ENCODE data around the gene NEU4. TPM values are rescaled to one million over a fixed set of nuclear protein-coding genes. Genes with fewer than 3 reads are reported as not detected.
A peak's percentile ranks its signal among the peaks of the same experiment; 100 is the strongest.

The NEU4 gene
- total RNA-seq, 1 experiment from 2014 or later = 10.0 TPM

GRCh38 chr2:241849616-241850543, 40.9 kb downstream of the NEU4 start:
- intact Hi-C loops (cut with micrococcal nuclease; ENCODE audit: unreplicated experiment) = no loop called here
- no peak for DNase-seq (ENCODE audit: low read depth, low spot score)
- Histone ChIP-seq H3K4me3 (ENCODE audit: low read depth in 2 of 2, low read length in 2 of 2) (no peak overlapping the region), H3K36me3 (ENCODE audit: control insufficient read depth, insufficient read depth, low read length) (no peaks in the 10 kb centered on the region), H3K27ac (ENCODE audit: low read length) (no peak overlapping the region), H3K9me3 (ENCODE audit: control insufficient read depth, insufficient read depth, low read depth, low read length) (no peaks in the 10 kb centered on the region), H3K4me1 (ENCODE audit: control insufficient read depth, insufficient read depth, low read length) (0 out of 2 replicates have a peak, but pooled peaks cover 3% of the 10 kb centered on the region), H3K27me3 (ENCODE audit: control insufficient read depth, insufficient read depth, low read length) (no peaks in the 10 kb centered on the region)
- BruUV-seq (replicated peaks) = no TSS peak
- in situ Hi-C loops (cut with HindIII; ENCODE audit: low pct_unique_long_range_greater_than_20kb, low sequenced_read_pairs) = no loop called here
- peak; percentile 23; the same call in 1 of the 2 replicates for ATAC-seq
- POLR2A ChIA-PET = no interaction called here
- CTCF ChIA-PET = no interaction called here
- TF ChIP-seq TCF7L2 (IDR thresholded peaks at IDR 0.05; ENCODE audit: low read depth, low read length) = no peak
- TF ChIP-seq POLR2AphosphoS5 (IDR thresholded peaks at IDR 0.05; ENCODE audit: low read depth, low read length) = no peak
- TF ChIP-seq CTCF (IDR thresholded peaks at IDR 0.05) = no peak
- TF ChIP-seq REST (IDR thresholded peaks at IDR 0.05; ENCODE audit: insufficient read depth in 1 of 2, low read depth in 2 of 2, low read length in 1 of 2) = no peak
- TF ChIP-seq SIN3A (IDR thresholded peaks at IDR 0.05; ENCODE audit: borderline replicate concordance, insufficient read depth, low read depth, low read length) = no peak

DNA sequence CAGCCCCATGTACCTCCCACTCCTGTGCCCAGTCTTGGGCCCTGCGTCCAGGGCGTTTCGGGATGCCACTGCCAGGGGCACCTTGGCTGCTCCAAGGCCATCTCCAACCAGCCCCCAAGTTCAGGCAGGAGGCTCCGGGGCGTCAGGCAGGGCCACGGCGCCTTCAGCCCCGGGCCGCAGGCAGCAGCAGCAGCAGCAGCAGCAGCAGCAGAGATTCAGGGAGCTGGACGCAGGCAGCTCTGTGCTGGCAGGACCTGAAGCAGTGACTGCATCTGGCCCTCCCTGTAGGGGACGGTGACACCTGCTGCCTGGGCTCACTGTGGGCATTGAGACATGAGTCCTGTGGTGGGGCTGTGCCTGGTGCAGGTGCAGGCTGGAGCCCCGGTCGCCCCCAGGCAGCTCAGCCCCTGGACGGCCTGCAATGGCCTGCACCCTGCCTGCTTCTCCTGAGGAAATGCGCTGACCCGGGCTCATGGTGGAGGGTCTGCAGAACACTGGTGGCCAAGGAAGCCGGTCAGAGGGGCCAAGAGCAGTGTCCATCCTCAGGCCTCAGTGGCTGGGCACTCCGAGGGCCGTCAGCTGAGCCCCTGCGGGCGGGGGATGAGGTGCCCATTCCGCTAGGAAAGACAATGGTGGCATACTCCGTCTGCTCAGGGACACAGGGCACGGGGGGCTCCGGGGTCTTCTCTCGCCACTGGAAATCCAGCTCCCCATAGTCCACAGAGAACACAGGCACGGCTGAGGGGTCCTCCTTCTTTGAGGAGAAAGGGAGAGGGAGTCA, 41.7 kb downstream of the NEU4 start:
- in situ Hi-C loops (cut with HindIII; ENCODE audit: low pct_unique_long_range_greater_than_20kb, low sequenced_read_pairs) = no loop called here
- H3K27me3 ChIP-seq (ENCODE audit: control insufficient read depth, insufficient read depth, low read length) = no peaks in the 10 kb centered on the region
- TF ChIP-seq TCF7L2 (IDR thresholded peaks at IDR 0.05; ENCODE audit: low read depth, low read length) (no peak), SIN3A (IDR thresholded peaks at IDR 0.05; ENCODE audit: borderline replicate concordance, insufficient read depth, low read depth, low read length) (no peak), POLR2AphosphoS5 (IDR thresholded peaks at IDR 0.05; ENCODE audit: low read depth, low read length) (no peak), CTCF (IDR thresholded peaks at IDR 0.05) (no peak), REST (IDR thresholded peaks at IDR 0.05; ENCODE audit: insufficient read depth in 1 of 2, low read depth in 2 of 2, low read length in 1 of 2) (no peak)
- no peaks in the 10 kb centered on the region for H3K4me1 ChIP-seq (ENCODE audit: control insufficient read depth, insufficient read depth, low read length)
- H3K9me3 ChIP-seq (ENCODE audit: control insufficient read depth, insufficient read depth, low read depth, low read length) = no peaks in the 10 kb centered on the region
- ATAC-seq = peak; percentile 50; the same call in 1 of the 2 replicates
- no peak for DNase-seq (ENCODE audit: low read depth, low spot score)
- no TSS peak for BruUV-seq (replicated peaks)
- no peak overlapping the region for H3K4me3 ChIP-seq (ENCODE audit: low read depth in 2 of 2, low read length in 2 of 2)
- intact Hi-C loops (cut with micrococcal nuclease; ENCODE audit: unreplicated experiment) = no loop called here
- POLR2A ChIA-PET = no interaction called here
- H3K36me3 ChIP-seq (ENCODE audit: control insufficient read depth, insufficient read depth, low read length) = no peaks in the 10 kb centered on the region
- CTCF ChIA-PET = no interaction called here
- no peak overlapping the region for H3K27ac ChIP-seq (ENCODE audit: low read length)

Measured in Panc1 (cell line).